GM20431 (cell line): ENCODE data around the gene ENTPD8.
"Not testable (repeated sequence)": the region's sequence is repeated elsewhere in the genome, so short reads cannot be mapped to it uniquely, and the experiment has no call there.

Experiments used
- in situ Hi-C: fragments of 300-500 bp; cut with MseI, MboI; formaldehyde crosslinking; loops from one replicate; pipeline ENCODE4 v1.15.0; 2020; ENCODE audit warnings: low sequenced_read_pairs; ENCODE audit not compliant: unreplicated experiment

ENTPD8 gene

GRCh38 chr9:137398561-137399468 lies 42.3 kb downstream of the ENTPD8 start:
- in situ Hi-C loops, result no loop called here

- in situ Hi-C loops, result no loop called here
These were observed 43.3 kb downstream of the ENTPD8 start for GRCh38 chr9:137397675-137398423.

DNA sequence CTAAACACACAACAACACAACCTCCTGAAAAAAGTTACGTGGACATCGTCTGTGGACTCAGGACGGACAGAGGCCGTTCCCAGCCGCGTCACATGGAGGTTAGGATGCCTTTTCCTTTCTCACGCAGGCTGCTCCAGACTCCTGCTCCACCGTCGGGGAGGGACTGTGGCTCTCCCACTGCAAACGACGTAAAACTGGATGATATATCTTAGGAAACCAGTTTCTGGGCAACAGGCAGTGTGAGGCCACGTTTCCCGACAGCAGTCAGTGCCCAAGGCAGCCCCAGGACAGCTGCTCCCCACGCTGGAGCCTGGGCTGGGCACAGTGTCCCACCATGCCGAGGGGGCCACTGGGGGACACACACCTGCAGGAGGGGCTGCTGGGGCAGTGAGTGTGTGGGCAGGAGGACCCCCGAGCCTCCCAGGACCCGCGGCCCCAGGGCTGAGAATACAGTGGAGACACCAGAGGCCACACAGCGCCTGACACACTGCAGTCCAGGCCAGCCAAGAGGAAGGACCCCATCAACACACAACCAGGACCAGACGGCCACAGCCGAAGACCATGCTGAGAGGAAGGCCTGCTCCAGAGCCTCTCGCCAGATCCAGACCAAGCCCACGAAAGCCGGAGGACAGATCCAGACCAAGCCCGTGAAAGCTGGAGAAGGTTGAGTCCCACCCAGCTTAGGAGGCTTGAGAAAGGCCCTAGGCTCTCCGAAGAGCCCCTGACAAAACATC lies 44.4 kb downstream of the ENTPD8 start:
- in situ Hi-C loops, result no loop called here

GRCh38 chr9:137396227-137396626 lies 44.9 kb downstream of the ENTPD8 start:
- in situ Hi-C loops, result no loop called here

DNA sequence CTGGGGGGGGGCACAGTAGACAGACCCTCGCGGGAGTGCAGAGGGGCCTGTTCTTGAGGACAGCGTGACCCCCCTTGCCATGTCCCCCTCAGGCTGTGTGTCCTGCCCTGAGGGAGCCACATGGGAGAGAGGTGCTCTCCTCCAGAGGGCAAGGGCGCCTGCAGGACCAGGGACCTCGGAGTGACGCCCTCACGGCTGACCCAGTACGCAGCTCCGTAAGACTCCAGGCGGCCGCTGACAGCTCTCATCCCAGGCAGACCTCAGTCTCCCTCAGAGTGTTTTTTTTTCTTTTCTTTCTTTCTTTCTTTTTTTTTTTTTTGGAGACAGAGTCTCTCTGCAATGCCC lies 45.5 kb downstream of the ENTPD8 start:
- in situ Hi-C loops, result no loop called here

- in situ Hi-C loops, result no loop called here
These were observed 46.1 kb downstream of the ENTPD8 start for GRCh38 chr9:137394866-137395665.

DNA sequence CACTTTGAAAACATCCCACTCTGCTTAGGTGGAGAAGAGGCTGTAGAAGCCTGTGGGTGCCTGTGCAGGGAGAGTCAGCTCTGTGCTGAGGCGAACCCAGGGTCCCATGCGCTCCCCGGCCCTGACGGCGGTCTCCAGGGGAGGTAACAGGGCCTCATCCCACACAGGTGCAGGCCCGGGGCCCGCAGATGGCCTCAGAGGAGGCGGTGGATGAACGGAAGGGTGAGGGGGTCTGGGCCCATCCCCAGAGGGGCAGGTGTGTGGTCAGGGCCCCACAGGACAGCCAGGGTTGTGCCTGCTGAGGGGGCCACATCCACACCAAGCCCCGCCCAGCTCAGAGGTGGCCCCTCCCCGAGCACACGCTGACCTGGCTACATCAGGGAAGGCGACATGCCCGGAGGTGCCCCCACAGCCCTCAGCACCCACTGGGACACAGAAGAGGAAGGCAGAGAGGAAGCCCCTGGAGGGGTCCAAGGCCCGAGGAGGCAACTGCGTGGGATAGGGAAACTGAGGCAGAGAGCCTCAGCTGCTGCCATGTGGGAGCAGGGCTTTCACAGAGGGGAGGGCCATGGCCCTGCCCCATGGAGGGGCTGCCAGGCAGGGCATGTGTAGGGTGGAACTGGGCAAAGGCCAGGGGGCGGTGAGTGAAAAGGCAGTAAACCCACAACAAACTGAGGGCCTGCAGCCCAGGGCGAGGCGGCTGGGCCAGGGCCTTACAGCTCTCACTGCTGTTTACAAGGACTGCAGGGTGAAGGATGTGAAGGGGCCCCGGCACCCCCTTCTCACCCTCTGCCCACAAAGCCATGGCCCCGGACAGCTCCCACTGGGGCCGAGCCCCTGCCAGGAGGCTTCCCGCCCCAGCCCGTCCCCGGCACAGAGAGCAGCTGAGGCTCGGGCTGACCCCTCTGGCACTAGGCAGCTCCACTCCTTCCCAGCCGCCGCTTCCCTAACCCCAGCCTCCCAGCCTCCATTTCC lies 47.7 kb downstream of the ENTPD8 start:
- in situ Hi-C loops, result no loop called here

- in situ Hi-C loops, result no loop called here
These were observed 48.7 kb downstream of the ENTPD8 start for GRCh38 chr9:137392232-137393007.

DNA sequence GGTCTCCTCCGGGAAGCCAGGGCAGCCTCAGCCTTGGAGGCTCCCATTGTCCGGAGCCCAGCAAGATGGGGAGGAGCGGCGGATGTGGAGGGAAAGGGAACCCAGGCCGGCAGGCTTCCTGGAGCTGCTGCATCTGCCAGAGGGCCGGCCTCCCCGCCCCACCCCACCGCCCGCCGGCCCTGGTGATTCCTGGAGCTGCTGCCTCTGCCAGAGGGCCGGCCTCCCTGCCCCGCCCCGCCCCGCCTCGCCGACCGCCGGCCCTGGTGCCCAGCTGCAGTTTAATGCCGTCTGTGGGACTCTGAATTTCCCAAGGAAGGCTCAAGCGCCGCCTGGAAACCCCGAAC lies 49.8 kb downstream of the ENTPD8 start:
- in situ Hi-C loops, result no loop called here

DNA sequence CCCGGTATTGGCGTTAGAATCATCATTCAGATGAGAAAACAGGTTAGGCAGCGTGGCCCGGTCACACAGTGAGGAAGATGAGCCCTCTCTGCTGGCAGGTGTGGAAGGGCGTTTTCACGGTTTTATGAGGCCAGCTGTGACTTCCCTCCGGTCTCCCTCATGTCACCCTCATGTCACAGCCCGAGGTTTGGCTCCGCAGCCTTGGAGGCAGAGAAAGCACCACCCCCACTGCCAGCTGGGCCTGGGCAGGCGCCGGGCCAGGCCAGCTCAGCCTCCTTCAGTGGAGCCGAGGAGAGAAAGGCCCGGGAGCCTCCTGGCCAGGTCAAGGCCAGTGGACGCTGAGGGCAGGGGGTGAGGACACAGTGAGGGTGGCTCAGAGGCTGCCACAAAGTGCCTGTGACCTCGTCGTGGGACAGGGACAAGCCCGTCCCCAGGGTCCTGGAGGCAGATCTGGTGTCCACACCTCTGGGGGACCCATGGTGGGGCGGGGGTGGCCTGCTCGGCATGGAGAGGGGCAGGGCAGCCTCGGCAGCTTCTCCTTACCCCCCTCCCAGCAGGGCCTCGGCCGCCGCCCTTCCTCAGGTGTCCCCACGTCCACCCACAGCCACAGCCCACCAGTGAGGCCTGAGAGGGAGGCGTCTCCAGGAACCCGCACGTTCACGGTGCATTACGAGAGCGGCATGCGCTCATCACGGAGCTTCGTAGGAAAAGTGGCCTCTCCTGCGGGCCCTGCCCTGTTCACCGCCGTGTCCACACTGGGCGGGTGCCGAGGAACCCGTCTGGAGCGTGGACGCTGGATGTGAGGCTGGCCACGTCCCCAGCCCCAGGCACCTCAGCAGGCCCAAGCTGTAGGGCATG lies 50.4 kb downstream of the ENTPD8 start:
- in situ Hi-C loops, result no loop called here

DNA sequence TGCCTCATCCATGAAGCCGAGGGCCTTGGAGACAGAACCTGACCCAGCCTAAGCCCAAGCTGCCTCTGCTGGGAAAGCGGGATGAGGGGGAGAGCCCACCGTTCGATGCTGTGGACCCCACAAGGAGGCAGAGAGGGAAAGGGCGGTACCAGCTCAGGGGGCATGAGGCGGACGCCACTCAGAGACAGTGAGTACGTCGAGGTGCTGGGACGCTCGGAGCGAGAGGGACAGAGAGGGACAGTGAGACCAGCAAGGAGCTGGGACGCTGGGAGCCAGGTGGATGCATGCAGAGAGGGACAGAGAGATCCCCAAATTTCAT lies 51.8 kb downstream of the ENTPD8 start:
- in situ Hi-C loops, result no loop called here

- in situ Hi-C loops, result no loop called here
These were observed 52.3 kb downstream of the ENTPD8 start for GRCh38 chr9:137388589-137389427.

GRCh38 chr9:137387891-137388560 lies 53.1 kb downstream of the ENTPD8 start:
- in situ Hi-C loops, result no loop called here

GRCh38 chr9:137387114-137387890 lies 53.9 kb downstream of the ENTPD8 start:
- in situ Hi-C loops, result no loop called here

DNA sequence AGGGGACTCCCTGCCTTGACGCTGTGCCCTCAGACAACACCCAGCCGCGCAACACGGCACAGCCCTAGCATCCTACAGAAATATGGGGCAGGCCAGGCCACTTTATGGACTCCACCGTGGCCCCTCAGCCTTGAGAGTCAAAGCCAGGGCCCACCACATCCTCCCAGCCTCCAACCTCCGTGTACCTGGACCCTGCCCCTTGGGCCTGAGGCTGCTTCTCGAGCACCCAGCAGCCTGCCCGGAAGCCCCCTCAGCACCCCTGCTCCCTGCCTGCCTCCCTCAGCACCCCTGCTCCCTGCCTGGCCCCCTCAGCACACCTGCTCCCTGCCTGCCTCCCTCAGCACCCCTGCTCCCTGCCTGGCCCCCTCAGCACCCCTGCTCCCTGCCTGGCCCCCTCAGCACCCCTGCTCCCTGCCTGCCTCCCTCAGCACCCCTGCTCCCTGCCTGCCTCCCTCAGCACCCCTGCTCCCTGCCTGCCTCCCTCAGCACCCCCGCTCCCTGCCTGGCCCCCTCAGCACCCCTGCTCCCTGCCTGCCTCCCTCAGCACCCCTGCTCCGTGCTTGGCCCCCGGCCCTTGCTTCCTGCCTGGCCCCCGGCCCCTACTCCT lies 54.5 kb downstream of the ENTPD8 start:
- in situ Hi-C loops, result not testable (repeated sequence)
